WI38 (cell line): ENCODE results near the gene DUSP6.

Source experiments
- H3K4me3 ChIP-seq: 2 replicates; pipeline ENCODE4 v1.5.1; 2011; ENCODE audit warnings: low read depth, mild to moderate bottlenecking, control low read depth, low read length
- CTCF ChIP-seq: IDR thresholded peaks from 2 replicates; pipeline ENCODE4 v1.5.1; 2012; ENCODE audit warnings: low read depth, mild to moderate bottlenecking, control low read depth, low read length

DUSP6 gene

GRCh38 chr12:89309440-89309802 is 42.9 kb downstream of the DUSP6 start:
- TF ChIP-seq CTCF: no peak
- no peak overlapping the region for H3K4me3 ChIP-seq

GRCh38 chr12:89307474-89308253 is 44.6 kb downstream of the DUSP6 start:
- TF ChIP-seq CTCF: no peak

GRCh38 chr12:89306827-89307473 is 45.4 kb downstream of the DUSP6 start:
- no peak for TF ChIP-seq CTCF
- no peak overlapping the region for H3K4me3 ChIP-seq

More at GRCh38 chr12:89307474-89308253, 44.6 kb downstream of the DUSP6 start:
- H3K4me3 ChIP-seq: no peak overlapping the region

GRCh38 chr12:89305373-89305772 is 46.9 kb downstream of the DUSP6 start:
- H3K4me3 ChIP-seq: no peak overlapping the region
- no peak for TF ChIP-seq CTCF

GRCh38 chr12:89299931-89300330 is 52.4 kb downstream of the DUSP6 start:
- no peak for TF ChIP-seq CTCF
- H3K4me3 ChIP-seq: no peak overlapping the region

GRCh38 chr12:89299417-89299816 is 52.9 kb downstream of the DUSP6 start:
- H3K4me3 ChIP-seq: no peak overlapping the region
- no peak for TF ChIP-seq CTCF
